ENCODE results near the gene NUDT4.

GRCh38 chr12:93402333-93403311, 24.9 kb downstream of the NUDT4 start:
- no peak for TF ChIP-seq GATA2 (IDR thresholded peaks at IDR 0.05; ENCODE audit: low read depth, low read length)
- no peak for TF ChIP-seq GATA3 (IDR thresholded peaks at IDR 0.05; ENCODE audit: low read depth, low read length)
